ACC112 (cell line): ENCODE measurements around the gene UCN2.

Experiments used
- H2AFZ ChIP-seq: fragments of 200-600 bp; sonication (generic); one replicate; pipeline ENCODE4 v1.6.0; 2017; ENCODE audit warnings: antibody characterized with exemption, low read length; ENCODE audit not compliant: unreplicated experiment
- H3K27ac ChIP-seq: fragments of 200-600 bp; sonication (generic); 2 replicates; pipeline ENCODE4 v1.5.1; 2014; ENCODE audit warnings: low read depth, mild to moderate bottlenecking, antibody characterized with exemption, low read length, moderate library complexity
- H3K27me3 ChIP-seq: fragments of 200-600 bp; sonication (generic); 2 replicates; pipeline ENCODE4 v1.6.1; 2014; ENCODE audit warnings: mild to moderate bottlenecking, antibody characterized with exemption, low read length, moderate library complexity, mixed read lengths; ENCODE audit not compliant: insufficient read depth
- H3K36me3 ChIP-seq: fragments of 200-600 bp; sonication (generic); 2 replicates; pipeline ENCODE4 v1.6.1; 2016; ENCODE audit warnings: mild to moderate bottlenecking, antibody characterized with exemption, low read length, moderate library complexity, mixed read lengths; ENCODE audit not compliant: insufficient read depth
- H3K4me1 ChIP-seq: fragments of 200-600 bp; sonication (generic); one replicate; pipeline ENCODE4 v1.6.1; 2016; ENCODE audit warnings: low read length, mixed read lengths; ENCODE audit not compliant: insufficient read depth, unreplicated experiment, control insufficient read depth
- H3K4me3 ChIP-seq: fragments of 200-600 bp; sonication (generic); 2 replicates; pipeline ENCODE4 v1.5.1; 2014; ENCODE audit warnings: mild to moderate bottlenecking, low read depth, low read length
- H3K79me2 ChIP-seq: fragments of 200-600 bp; sonication (generic); one replicate; pipeline ENCODE4 v1.6.0; 2016; ENCODE audit warnings: low read length; ENCODE audit not compliant: control insufficient read depth, unreplicated experiment, insufficient read depth

UCN2 gene

GRCh38 chr3:48563382-48563918, at the start of gene UCN2:
UCN2 (minus strand) TSS chr3:48563781; CDS start chr3:48563124, 657 bp downstream.
- Histone ChIP-seq H3K27ac (peak within 1 kb of the TSS; percentile 84), H3K27me3 (no peaks in the 10 kb centered on the region), H3K36me3 (no peaks in the 10 kb centered on the region), H3K79me2 (peaks cover 4% of the 10 kb centered on the region), H3K4me3 (peak within 1 kb of the TSS; percentile 16; the same call in 1 of the 2 replicates), H2AFZ (no peak within 1 kb of the TSS), H3K4me1 (peaks cover 76% of the 10 kb centered on the region)

GRCh38 chr3:48612309-48612708, 48.7 kb upstream of the UCN2 start:
- H3K4me1 ChIP-seq: peaks cover 23% of the 10 kb centered on the region
- H3K4me3 ChIP-seq: no peak overlapping the region
- H3K27me3 ChIP-seq: no peaks in the 10 kb centered on the region
- H3K79me2 ChIP-seq: peaks cover 20% of the 10 kb centered on the region
- no peak overlapping the region for H2AFZ ChIP-seq
- H3K27ac ChIP-seq: no peak overlapping the region
- 0 out of 2 replicates have a peak, but pooled peaks cover 4% of the 10 kb centered on the region for H3K36me3 ChIP-seq

GRCh38 chr3:48609088-48610005, 45.8 kb upstream of the UCN2 start, which contains the start of gene UQCRC1:
UQCRC1 (minus strand) TSS chr3:48609646; CDS start chr3:48609620, 26 bp downstream.
- Histone ChIP-seq H3K27ac (peak within 1 kb of the TSS; percentile 1; the same call in 1 of the 2 replicates), H3K4me1 (peaks cover 17% of the 10 kb centered on the region)

GRCh38 chr3:48607519-48607918, 43.9 kb upstream of the UCN2 start:
- peaks cover 23% of the 10 kb centered on the region; the same call in 1 of the 2 replicates for H3K36me3 ChIP-seq
- no peaks in the 10 kb centered on the region for H3K27me3 ChIP-seq
- peaks cover 22% of the 10 kb centered on the region for H3K79me2 ChIP-seq
- H3K27ac ChIP-seq: no peak overlapping the region
- H2AFZ ChIP-seq: no peak overlapping the region
- peaks cover 10% of the 10 kb centered on the region for H3K4me1 ChIP-seq
- H3K4me3 ChIP-seq: no peak overlapping the region

More at GRCh38 chr3:48609088-48610005, 45.8 kb upstream of the UCN2 start, which contains the start of gene UQCRC1:
- Histone ChIP-seq H3K4me3 (peak within 1 kb of the TSS; percentile 85), H3K27me3 (no peaks in the 10 kb centered on the region), H3K36me3 (peaks cover 9% of the 10 kb centered on the region; the same call in 1 of the 2 replicates), H2AFZ (peak within 1 kb of the TSS; percentile 16), H3K79me2 (peaks cover 22% of the 10 kb centered on the region)

- Histone ChIP-seq H2AFZ (no peak overlapping the region), H3K4me1 (peaks cover 26% of the 10 kb centered on the region), H3K4me3 (no peak overlapping the region), H3K27me3 (no peaks in the 10 kb centered on the region), H3K36me3 (peaks cover 28% of the 10 kb centered on the region; the same call in 1 of the 2 replicates), H3K79me2 (no peaks in the 10 kb centered on the region), H3K27ac (no peak overlapping the region)
Measured at GRCh38 chr3:48601622-48601994, 38.0 kb upstream of the UCN2 start.

- Histone ChIP-seq H3K27ac (no peak overlapping the region), H3K79me2 (no peaks in the 10 kb centered on the region), H2AFZ (no peak overlapping the region), H3K4me3 (no peak overlapping the region), H3K27me3 (no peaks in the 10 kb centered on the region), H3K4me1 (peaks cover 33% of the 10 kb centered on the region), H3K36me3 (peaks cover 28% of the 10 kb centered on the region; the same call in 1 of the 2 replicates)
Measured at GRCh38 chr3:48600711-48601621, 37.4 kb upstream of the UCN2 start.

- Histone ChIP-seq H3K79me2 (peaks cover 1% of the 10 kb centered on the region), H3K36me3 (peaks cover 21% of the 10 kb centered on the region; the same call in 1 of the 2 replicates), H3K4me1 (peaks cover 41% of the 10 kb centered on the region), H3K4me3 (no peak overlapping the region), H2AFZ (no peak overlapping the region), H3K27me3 (no peaks in the 10 kb centered on the region), H3K27ac (peak overlapping the region; percentile 85)
Measured at GRCh38 chr3:48599509-48600285, 36.1 kb upstream of the UCN2 start.

- H2AFZ ChIP-seq: no peak overlapping the region
- peaks cover 7% of the 10 kb centered on the region for H3K79me2 ChIP-seq
- H3K4me1 ChIP-seq: peaks cover 47% of the 10 kb centered on the region
- H3K27ac ChIP-seq: peak overlapping the region; percentile 85
- H3K27me3 ChIP-seq: no peaks in the 10 kb centered on the region
- peaks cover 17% of the 10 kb centered on the region; the same call in 1 of the 2 replicates for H3K36me3 ChIP-seq
- H3K4me3 ChIP-seq: no peak overlapping the region
Measured at GRCh38 chr3:48599077-48599501, 35.5 kb upstream of the UCN2 start.

GRCh38 chr3:48598323-48599076, 34.9 kb upstream of the UCN2 start:
- H3K79me2 ChIP-seq: peaks cover 13% of the 10 kb centered on the region
- peak overlapping the region; percentile 85 for H3K27ac ChIP-seq
- no peak overlapping the region for H2AFZ ChIP-seq
- no peak overlapping the region for H3K4me3 ChIP-seq
- H3K27me3 ChIP-seq: no peaks in the 10 kb centered on the region
- H3K4me1 ChIP-seq: peaks cover 51% of the 10 kb centered on the region
- H3K36me3 ChIP-seq: peaks cover 11% of the 10 kb centered on the region; the same call in 1 of the 2 replicates
